K562 (cell line): ENCODE results near the gene SLC2A2. TPM values are rescaled to one million over a fixed set of nuclear protein-coding genes. Genes with fewer than 3 reads are reported as not detected.

Experiments used
- ARID3A ChIP-seq: IDR thresholded peaks from 2 replicates; pipeline ENCODE4 v1.6.1; 2012; ENCODE audit warnings: low read depth, low read length, improper control_type of control experiment, borderline replicate concordance
- CBX1 ChIP-seq: sonication (generic); IDR thresholded peaks from 2 replicates; pipeline ENCODE4 v1.6.1; 2016; ENCODE audit warnings: antibody characterized with exemption, low read depth, mild to moderate bottlenecking
- CEBPG ChIP-seq, 3 experiments: fragments of 200-800 bp in 1 of 3; sonication (Bioruptor generic) in 1 of 3; sonication (generic) in 1 of 3; formaldehyde crosslinking in 1 of 3; IDR thresholded peaks in 2 of 3; conservative IDR thresholded peaks in 1 of 3; 2 replicates each; pipeline versions ENCODE4 v1.6.1 to v1.8.0; 2016 to 2022; ENCODE audit warnings: missing compliant biosample characterization in 2 of 3, missing genetic modification characterization in 2 of 3, mild to moderate bottlenecking in 1 of 3, missing genetic modification reagents in 1 of 3
- EP300 ChIP-seq: IDR thresholded peaks from 2 replicates; pipeline ENCODE4 v1.6.1; 2012; ENCODE audit warnings: low read length, improper control_type of control experiment
- ETV1 ChIP-seq: fragments of 450-650 bp; conservative IDR thresholded peaks from 2 replicates; pipeline ENCODE4 v1.6.1; 2016; ENCODE audit warnings: missing genetic modification characterization, control low read depth, low read depth, missing compliant biosample characterization
- FOS ChIP-seq: IDR thresholded peaks from 3 replicates; pipeline ENCODE4 v1.6.1; 2011; ENCODE audit not compliant: insufficient read length; ENCODE audit errors: extremely low read depth
- FOSL1 ChIP-seq: fragments of 200-800 bp; sonication (Bioruptor generic); conservative IDR thresholded peaks from 2 replicates; pipeline ENCODE4 v1.6.1; 2016; ENCODE audit warnings: missing genetic modification characterization, missing compliant biosample characterization
- HDAC3 ChIP-seq: fragments of 450-650 bp; IDR thresholded peaks from 2 replicates; pipeline ENCODE4 v1.6.1; 2018; ENCODE audit warnings: borderline replicate concordance, mild to moderate bottlenecking, moderate library complexity; ENCODE audit not compliant: partially characterized antibody
- HMBOX1 ChIP-seq: sonication (generic); IDR thresholded peaks from 2 replicates; pipeline ENCODE4 v1.6.1; 2016
- HSF4 ChIP-seq: fragments of 250-450 bp; sonication (Bioruptor Pico); IDR thresholded peaks from 2 replicates; pipeline ENCODE4 v2.1.2; 2022; ENCODE audit warnings: mild to moderate bottlenecking, moderate library complexity, borderline replicate concordance
- JUN ChIP-seq, 2 experiments: sonication (generic) in 1 of 2; formaldehyde crosslinking in 1 of 2; IDR thresholded peaks; 2 replicates each; pipeline versions ENCODE4 v1.6.1 to v1.8.0; 2012 to 2022; ENCODE audit warnings: borderline replicate concordance in 2 of 2, mild to moderate bottlenecking in 2 of 2, improper control_type of control experiment in 1 of 2, low read depth in 1 of 2, low read length in 1 of 2, missing genetic modification reagents in 1 of 2
- JUND ChIP-seq, 2 experiments: IDR thresholded peaks; 2 replicates in 1 of 2; 3 replicates in 1 of 2; pipeline ENCODE4 v1.6.1; 2011; ENCODE audit warnings: borderline replicate concordance in 2 of 2, low read depth in 2 of 2, low read length in 2 of 2, improper control_type of control experiment in 1 of 2, missing biosample characterization in 1 of 2, missing genetic modification characterization in 1 of 2, missing genetic modification reagents in 1 of 2
- MLLT1 ChIP-seq, 2 experiments: fragments of 450-650 bp; IDR thresholded peaks; 2 replicates each; pipeline ENCODE4 v1.6.1; 2016
- NEUROD1 ChIP-seq: fragments of 150-350 bp; IDR thresholded peaks from 2 replicates; pipeline ENCODE4 v1.6.1; 2014; ENCODE audit warnings: borderline replicate concordance, low read length, low read depth; ENCODE audit not compliant: partially characterized antibody
- NFIC ChIP-seq: fragments of 450-650 bp; IDR thresholded peaks from 2 replicates; pipeline ENCODE4 v1.6.1; 2017; ENCODE audit warnings: mild to moderate bottlenecking, inconsistent platforms
- PKNOX1 ChIP-seq: fragments of 450-650 bp; IDR thresholded peaks from 2 replicates; pipeline ENCODE4 v1.6.1; 2016
- SMARCE1 ChIP-seq: fragments of 450-650 bp; IDR thresholded peaks from 2 replicates; pipeline ENCODE4 v1.7.1; 2016; ENCODE audit warnings: mild to moderate bottlenecking
- ZNF449 ChIP-seq: fragments of 250-450 bp; sonication (Bioruptor Pico); IDR thresholded peaks from 2 replicates; pipeline ENCODE4 v1.8.0; 2022; ENCODE audit warnings: moderate library complexity, mild to moderate bottlenecking, inconsistent platforms
- polyA plus RNA-seq, 8 experiments: library from polyadenylated mRNA; depleted of rRNA in 4 of 8; stranded (reverse) in 5 of 8; unstranded in 3 of 8; fragments of >200 nt; fragmentation: Nextera tagmentation in 2 of 8; fragmentation: Illumina TruSeq in 1 of 8; extraction: Ambion mirVana in 2 of 8; extraction: Trizol in 1 of 8; gene quantifications; 2 replicates each; pipeline versions ENCODE4 v1.2.1 to v1.2.3, GENCODE V29; 2011 to 2014; ENCODE audit warnings: inconsistent platforms in 1 of 8, missing spikeins in 1 of 8
- total RNA-seq, 7 experiments: library from RNA; depleted of rRNA in 6 of 7; stranded (reverse); fragments of >200 nt in 6 of 7; fragmentation: Illumina TruSeq in 2 of 7; extraction: Trizol in 2 of 7; gene quantifications; 2 replicates each; pipeline versions ENCODE4 v1.2.1 to v1.2.3, GENCODE V29; 2011 to 2021; ENCODE audit warnings: low replicate concordance in 1 of 7

SLC2A2 gene
- total and polyA plus RNA-seq, 9 of the 15 experiments (the other 6 are each of a cell fraction or from before 2014, with no cell fraction given): 0.18 TPM; not detected in 8

GRCh38 chr3:170999737-171000242 is 26.7 kb downstream of the SLC2A2 start (continued):
- TF ChIP-seq ZNF449 (CRISPR knock-in tag) (no peak), ETV1 (peak; percentile 75), EP300 (peak; percentile 27; the same call in 1 of the 2 replicates), CBX1 (no peak), HMBOX1 (peak; percentile 47; the same call in 1 of the 2 replicates), NEUROD1 (peak; percentile 24), NFIC (peak; percentile 77), FOSL1 (tag) (peak; percentile 92), JUND (IDR thresholded peaks at IDR 0.05; ENCODE audit: borderline replicate concordance, low read depth, low read length) (peak; percentile 93), JUND (tag; IDR thresholded peaks at IDR 0.05; ENCODE audit: borderline replicate concordance, low read depth, low read length) (peak; percentile 87), FOS (peak; percentile 56), HSF4 (no peak), MLLT1 (IDR thresholded peaks at IDR 0.05) (no peak), SMARCE1 (peak; percentile 76), PKNOX1 (peak; percentile 62), HDAC3 (peak; percentile 21), ARID3A (peak; percentile 27; the same call in 1 of the 2 replicates), CEBPG (CRISPR knock-in tag; IDR thresholded peaks at IDR 0.05) (no peak), CEBPG (tag; conservative IDR thresholded peaks at IDR 0.05 in 1 of 2, IDR thresholded peaks at IDR 0.05 in 1 of 2) (peak in 1 of 2 experiments; percentile 22; a peak in 1 of 4 replicates), JUN (IDR thresholded peaks at IDR 0.05; ENCODE audit: borderline replicate concordance, low read depth, low read length) (peak; percentile 82), JUN (CRISPR knock-in tag; IDR thresholded peaks at IDR 0.05; ENCODE audit: borderline replicate concordance) (no peak)
